GM23338 (cell line): Measurements from ENCODE around the gene SLC37A1. TPM values are rescaled to one million over a fixed set of nuclear protein-coding genes. Genes with fewer than 3 reads are reported as not detected.

ENCODE experiments used
- ATAC-seq: fragments of 200-7000 bp; cut with Tn5 transposase; 3 replicates; pipeline ENCODE4 v1.9.1; 2020
- DNase-seq: peaks from one replicate; pipeline ENCODE4 v3.0.0-alpha.2; 2015; ENCODE audit warnings: low spot score
- H2AFZ ChIP-seq: fragments of 200-600 bp; sonication (generic); 2 replicates; pipeline ENCODE4 v1.8.0; 2016; ENCODE audit warnings: antibody characterized with exemption, mild to moderate bottlenecking, moderate library complexity
- H3F3A ChIP-seq: fragments of 200-600 bp; sonication (generic); replicated peaks from 2 replicates; pipeline ENCODE4 v1.8.0; 2017; ENCODE audit warnings: antibody characterized with exemption, mixed run types, low read depth
- H3K27ac ChIP-seq: fragments of 200-600 bp; sonication (generic); 2 replicates; pipeline ENCODE4 v1.6.1; 2016; ENCODE audit warnings: low read depth
- H3K27me3 ChIP-seq: fragments of 200-600 bp; sonication (generic); 2 replicates; pipeline ENCODE4 v1.8.0; 2016; ENCODE audit warnings: mild to moderate bottlenecking, mixed run types, moderate library complexity; ENCODE audit not compliant: insufficient read depth
- H3K36me3 ChIP-seq: fragments of 200-600 bp; sonication (generic); 2 replicates; pipeline ENCODE4 v1.8.0; 2016; ENCODE audit warnings: mild to moderate bottlenecking; ENCODE audit not compliant: insufficient read depth
- H3K4me1 ChIP-seq: fragments of 200-600 bp; sonication (generic); 2 replicates; pipeline ENCODE4 v1.8.0; 2016; ENCODE audit warnings: mild to moderate bottlenecking, moderate library complexity; ENCODE audit not compliant: insufficient read depth
- H3K4me2 ChIP-seq: fragments of 200-600 bp; sonication (generic); 2 replicates; pipeline ENCODE4 v1.7.1; 2017; ENCODE audit warnings: mixed run types
- H3K4me3 ChIP-seq: fragments of 200-600 bp; sonication (generic); 2 replicates; pipeline ENCODE4 v1.6.1; 2016; ENCODE audit warnings: mixed run types
- H3K79me2 ChIP-seq: fragments of 200-600 bp; sonication (generic); replicated peaks from 2 replicates; pipeline ENCODE4 v1.8.0; 2017; ENCODE audit warnings: mild to moderate bottlenecking; ENCODE audit not compliant: insufficient read depth
- H3K9me2 ChIP-seq: fragments of 200-600 bp; sonication (generic); 2 replicates; pipeline ENCODE4 v1.8.0; 2017; ENCODE audit not compliant: insufficient read depth
- H4K20me1 ChIP-seq: fragments of 200-600 bp; sonication (generic); replicated peaks from 2 replicates; pipeline ENCODE4 v1.8.0; 2017; ENCODE audit warnings: mild to moderate bottlenecking; ENCODE audit not compliant: insufficient read depth
- H3K27ac Mint-ChIP-seq: 2 replicates; pipeline ENCODE4 v1.8.0; 2020; ENCODE audit warnings: inconsistent platforms, mild to moderate bottlenecking, moderate library complexity, mixed read lengths
- H3K27me3 Mint-ChIP-seq: 3 replicates; pipeline ENCODE4 v1.8.0; 2022; ENCODE audit warnings: low read depth, mild to moderate bottlenecking, moderate library complexity, mixed read lengths, inconsistent platforms; ENCODE audit not compliant: insufficient read depth, poor library complexity
- H3K36me3 Mint-ChIP-seq: 3 replicates; pipeline ENCODE4 v1.8.0; 2021; ENCODE audit warnings: low read depth, mild to moderate bottlenecking, inconsistent platforms, moderate library complexity, mixed read lengths
- H3K4me1 Mint-ChIP-seq: 3 replicates; pipeline ENCODE4 v1.8.0; 2020; ENCODE audit warnings: mild to moderate bottlenecking, inconsistent platforms, mixed read lengths
- H3K4me3 Mint-ChIP-seq: 3 replicates; pipeline ENCODE4 v1.8.0; 2021; ENCODE audit warnings: moderate library complexity, mild to moderate bottlenecking, inconsistent platforms, mixed read lengths
- H3K9me3 Mint-ChIP-seq: 3 replicates; pipeline ENCODE4 v1.8.0; 2020; ENCODE audit warnings: moderate library complexity, mild to moderate bottlenecking, inconsistent platforms, mixed read lengths
- CREB1 ChIP-seq: fragments of 250-450 bp; sonication (Bioruptor Pico); IDR thresholded peaks from 2 replicates; pipeline ENCODE4 v1.5.0; 2020; ENCODE audit warnings: low read depth, mild to moderate bottlenecking, moderate library complexity
- ETS1 ChIP-seq: IDR thresholded peaks from 2 replicates; pipeline ENCODE4 v1.6.1; 2016; ENCODE audit warnings: antibody characterized with exemption
- EZH2 ChIP-seq: fragments of 200-600 bp; sonication (generic); IDR thresholded peaks from one replicate; pipeline ENCODE4 v1.8.0; 2017; ENCODE audit warnings: antibody characterized with exemption, mild to moderate bottlenecking, low read depth; ENCODE audit not compliant: unreplicated experiment
- EZH2phosphoT487 ChIP-seq: fragments of 200-600 bp; sonication (generic); IDR thresholded peaks from one replicate; pipeline ENCODE4 v1.8.1; 2018; ENCODE audit warnings: antibody characterized with exemption; ENCODE audit not compliant: unreplicated experiment
- JUNB ChIP-seq: IDR thresholded peaks from one replicate; pipeline ENCODE4 v1.6.1; 2016; ENCODE audit warnings: antibody characterized with exemption; ENCODE audit not compliant: unreplicated experiment
- NANOG ChIP-seq: IDR thresholded peaks from 2 replicates; pipeline ENCODE4 v1.6.1; 2016; ENCODE audit warnings: antibody characterized with exemption, borderline replicate concordance
- REST ChIP-seq: IDR thresholded peaks from one replicate; pipeline ENCODE4 v1.6.1; 2018; ENCODE audit warnings: antibody characterized with exemption; ENCODE audit not compliant: unreplicated experiment
- STAT1 ChIP-seq: IDR thresholded peaks from one replicate; pipeline ENCODE4 v1.6.1; 2016; ENCODE audit warnings: antibody characterized with exemption; ENCODE audit not compliant: unreplicated experiment
- polyA plus RNA-seq: library from polyadenylated mRNA; unstranded; fragments of >200 nt; fragmentation: Nextera tagmentation; extraction: Ambion mirVana; gene quantifications from 2 replicates; pipeline ENCODE4 v1.2.1, GENCODE V29; 2016
- total RNA-seq: library from RNA; depleted of rRNA; stranded (reverse); fragments of >200 nt; shearing (Covaris generic); gene quantifications from 2 replicates; pipeline ENCODE4 v1.2.3, GENCODE V29; 2014
- TF ChIP-seq, protein P1 (sequence below): fragments of 250-450 bp; sonication (Bioruptor Pico); IDR thresholded peaks from 2 replicates; pipeline ENCODE4 v1.5.0; 2020; ENCODE audit warnings: mild to moderate bottlenecking, moderate library complexity

The SLC37A1 gene
- total and polyA plus RNA-seq, 2 experiments from 2014 or later: 14.0 to 30.3 TPM

DNA sequence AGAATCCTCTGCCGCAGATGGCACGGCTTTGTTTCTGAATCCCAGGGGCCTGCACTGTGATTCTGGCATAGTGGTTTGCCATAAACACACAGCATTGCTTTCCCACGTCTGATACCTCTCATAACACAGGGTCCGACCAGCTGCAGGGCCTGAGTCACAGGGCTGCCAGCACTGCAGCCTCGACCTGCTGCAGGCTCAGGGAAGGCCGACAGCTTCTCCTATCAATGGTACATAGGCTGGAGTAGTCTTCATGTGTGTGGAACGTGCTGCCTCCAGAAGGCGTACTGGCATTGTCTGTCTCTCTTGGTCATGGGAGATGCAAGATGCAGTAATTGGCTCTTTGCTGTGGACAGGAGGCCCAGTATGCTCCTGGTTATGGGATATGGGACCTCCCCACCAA lies 86.3 kb downstream of the SLC37A1 start (continued):
- TF ChIP-seq STAT1 (no peak), EZH2 (no peak), REST (no peak), NANOG (no peak)

- Mint-ChIP-seq H3K9me3 (peaks cover 33% of the 10 kb centered on the region), H3K4me1 (no peaks in the 10 kb centered on the region), H3K27me3 (peaks cover 6% of the 10 kb centered on the region), H3K36me3 (no peaks in the 10 kb centered on the region), H3K4me3 (no peak overlapping the region), H3K27ac (no peak overlapping the region)
- Histone ChIP-seq H2AFZ (no peak overlapping the region), H3K4me2 (no peak overlapping the region), H3K9me2 (no peaks in the 10 kb centered on the region), H3F3A (no peaks in the 10 kb centered on the region), H3K79me2 (no peaks in the 10 kb centered on the region), H3K27me3 (no peaks in the 10 kb centered on the region), H3K36me3 (no peaks in the 10 kb centered on the region), H3K4me1 (no peaks in the 10 kb centered on the region), H3K27ac (no peak overlapping the region), H4K20me1 (no peaks in the 10 kb centered on the region), H3K4me3 (no peak overlapping the region)
- no peak for DNase-seq
- TF ChIP-seq JUNB (no peak), ETS1 (no peak), REST (no peak), EZH2phosphoT487 (no peak), EZH2 (no peak), CREB1 (CRISPR knock-in tag) (no peak), STAT1 (no peak)
- TF ChIP-seq, protein P1, sequence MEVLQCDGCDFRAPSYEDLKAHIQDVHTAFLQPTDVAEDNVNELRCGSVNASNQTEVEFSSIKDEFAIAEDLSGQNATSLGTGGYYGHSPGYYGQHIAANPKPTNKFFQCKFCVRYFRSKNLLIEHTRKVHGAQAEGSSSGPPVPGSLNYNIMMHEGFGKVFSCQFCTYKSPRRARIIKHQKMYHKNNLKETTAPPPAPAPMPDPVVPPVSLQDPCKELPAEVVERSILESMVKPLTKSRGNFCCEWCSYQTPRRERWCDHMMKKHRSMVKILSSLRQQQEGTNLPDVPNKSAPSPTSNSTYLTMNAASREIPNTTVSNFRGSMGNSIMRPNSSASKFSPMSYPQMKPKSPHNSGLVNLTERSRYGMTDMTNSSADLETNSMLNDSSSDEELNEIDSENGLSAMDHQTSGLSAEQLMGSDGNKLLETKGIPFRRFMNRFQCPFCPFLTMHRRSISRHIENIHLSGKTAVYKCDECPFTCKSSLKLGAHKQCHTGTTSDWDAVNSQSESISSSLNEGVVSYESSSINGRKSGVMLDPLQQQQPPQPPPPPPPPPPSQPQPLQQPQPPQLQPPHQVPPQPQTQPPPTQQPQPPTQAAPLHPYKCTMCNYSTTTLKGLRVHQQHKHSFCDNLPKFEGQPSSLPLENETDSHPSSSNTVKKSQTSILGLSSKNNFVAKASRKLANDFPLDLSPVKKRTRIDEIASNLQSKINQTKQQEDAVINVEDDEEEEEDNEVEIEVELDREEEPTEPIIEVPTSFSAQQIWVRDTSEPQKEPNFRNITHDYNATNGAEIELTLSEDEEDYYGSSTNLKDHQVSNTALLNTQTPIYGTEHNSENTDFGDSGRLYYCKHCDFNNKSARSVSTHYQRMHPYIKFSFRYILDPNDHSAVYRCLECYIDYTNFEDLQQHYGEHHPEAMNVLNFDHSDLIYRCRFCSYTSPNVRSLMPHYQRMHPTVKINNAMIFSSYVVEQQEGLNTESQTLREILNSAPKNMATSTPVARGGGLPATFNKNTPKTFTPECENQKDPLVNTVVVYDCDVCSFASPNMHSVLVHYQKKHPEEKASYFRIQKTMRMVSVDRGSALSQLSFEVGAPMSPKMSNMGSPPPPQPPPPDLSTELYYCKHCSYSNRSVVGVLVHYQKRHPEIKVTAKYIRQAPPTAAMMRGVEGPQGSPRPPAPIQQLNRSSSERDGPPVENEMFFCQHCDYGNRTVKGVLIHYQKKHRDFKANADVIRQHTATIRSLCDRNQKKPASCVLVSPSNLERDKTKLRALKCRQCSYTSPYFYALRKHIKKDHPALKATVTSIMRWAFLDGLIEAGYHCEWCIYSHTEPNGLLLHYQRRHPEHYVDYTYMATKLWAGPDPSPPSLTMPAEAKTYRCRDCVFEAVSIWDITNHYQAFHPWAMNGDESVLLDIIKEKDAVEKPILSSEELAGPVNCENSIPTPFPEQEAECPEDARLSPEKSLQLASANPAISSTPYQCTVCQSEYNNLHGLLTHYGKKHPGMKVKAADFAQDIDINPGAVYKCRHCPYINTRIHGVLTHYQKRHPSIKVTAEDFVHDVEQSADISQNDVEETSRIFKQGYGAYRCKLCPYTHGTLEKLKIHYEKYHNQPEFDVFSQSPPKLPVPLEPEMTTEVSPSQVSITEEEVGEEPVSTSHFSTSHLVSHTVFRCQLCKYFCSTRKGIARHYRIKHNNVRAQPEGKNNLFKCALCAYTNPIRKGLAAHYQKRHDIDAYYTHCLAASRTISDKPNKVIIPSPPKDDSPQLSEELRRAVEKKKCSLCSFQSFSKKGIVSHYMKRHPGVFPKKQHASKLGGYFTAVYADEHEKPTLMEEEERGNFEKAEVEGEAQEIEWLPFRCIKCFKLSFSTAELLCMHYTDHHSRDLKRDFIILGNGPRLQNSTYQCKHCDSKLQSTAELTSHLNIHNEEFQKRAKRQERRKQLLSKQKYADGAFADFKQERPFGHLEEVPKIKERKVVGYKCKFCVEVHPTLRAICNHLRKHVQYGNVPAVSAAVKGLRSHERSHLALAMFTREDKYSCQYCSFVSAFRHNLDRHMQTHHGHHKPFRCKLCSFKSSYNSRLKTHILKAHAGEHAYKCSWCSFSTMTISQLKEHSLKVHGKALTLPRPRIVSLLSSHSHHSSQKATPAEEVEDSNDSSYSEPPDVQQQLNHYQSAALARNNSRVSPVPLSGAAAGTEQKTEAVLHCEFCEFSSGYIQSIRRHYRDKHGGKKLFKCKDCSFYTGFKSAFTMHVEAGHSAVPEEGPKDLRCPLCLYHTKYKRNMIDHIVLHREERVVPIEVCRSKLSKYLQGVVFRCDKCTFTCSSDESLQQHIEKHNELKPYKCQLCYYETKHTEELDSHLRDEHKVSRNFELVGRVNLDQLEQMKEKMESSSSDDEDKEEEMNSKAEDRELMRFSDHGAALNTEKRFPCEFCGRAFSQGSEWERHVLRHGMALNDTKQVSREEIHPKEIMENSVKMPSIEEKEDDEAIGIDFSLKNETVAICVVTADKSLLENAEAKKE (CRISPR knock-in tag): no peak
- no peak for ATAC-seq
Observed at GRCh38 chr21:42601656-42602055, 88.0 kb downstream of the SLC37A1 start.
